Lower leg skin (tissue), 4 donors: ENCODE measurements around the gene ELN. TPM values are rescaled to one million over a fixed set of nuclear protein-coding genes. Genes with fewer than 3 reads are reported as not detected.

ENCODE experiments used
- DNase-seq, 2 donors: peaks; one replicate each; pipeline ENCODE4 v3.0.0-alpha.2; 2019; ENCODE audit warnings: low spot score in 2 of 2
- H3K4me3 ChIP-seq: fragments of 200-600 bp; sonication (generic); 2 replicates; pipeline ENCODE4 v1.5.1; 2017; ENCODE audit warnings: mild to moderate bottlenecking, low read depth; ENCODE audit not compliant: poor library complexity, severe bottlenecking
- CTCF ChIP-seq, 3 donors: fragments of 450-650 bp; IDR thresholded peaks; one replicate each; pipeline ENCODE4 v1.5.1; 2016; ENCODE audit warnings: antibody characterized with exemption in 3 of 3, mild to moderate bottlenecking in 3 of 3, moderate library complexity in 2 of 3
- POLR2A ChIP-seq, 2 donors: fragments of 450-650 bp; IDR thresholded peaks; one replicate each; pipeline ENCODE4 v1.6.1; 2016 to 2017; ENCODE audit warnings: antibody characterized with exemption in 2 of 2, mild to moderate bottlenecking in 1 of 2, moderate library complexity in 1 of 2
- WGBS, 2 donors: methylation state at CpG; one replicate each; pipeline ENCODE4 v1.1.5; 2018; 5-methylcytosine and 5-hydroxymethylcytosine counted together
- intact Hi-C: fragments of 100-400 bp; cut with DNase I; formaldehyde crosslinking; loops from one replicate; pipeline ENCODE4 v1.15.0; 2023; ENCODE audit warnings: low total_unique reads
- total RNA-seq, 4 donors: library from RNA; depleted of rRNA; stranded (reverse); fragments of >200 nt; gene quantifications; one replicate each; pipeline ENCODE4 v1.1.0, GENCODE V29; 2016

The ELN gene
- total RNA-seq, 4 donors from 2014 or later = 5.6 to 96.2 (median 32.4) TPM

- H3K4me3 ChIP-seq = no peak overlapping the region
- DNase-seq = no peak
- 77 to 86% methylated on average over 5 of the region's 5 CpGs for WGBS, 2 donors
- TF ChIP-seq POLR2A (IDR thresholded peaks at IDR 0.05) (no peak), CTCF (IDR thresholded peaks at IDR 0.05) (no peak)
- intact Hi-C loops = no loop called here
These were observed 19.9 kb downstream of the ELN start for GRCh38 chr7:74047804-74048380.

- no peak for DNase-seq
- WGBS, 2 donors = 98 to 100% methylated on average over 2 of the region's 2 CpGs
- intact Hi-C loops = no loop called here
- no peak overlapping the region for H3K4me3 ChIP-seq
- TF ChIP-seq POLR2A (IDR thresholded peaks at IDR 0.05) (no peak), CTCF (IDR thresholded peaks at IDR 0.05) (no peak)
These were observed 21.1 kb downstream of the ELN start for GRCh38 chr7:74048999-74049599.

- H3K4me3 ChIP-seq = no peak overlapping the region
- intact Hi-C loops = no loop called here
- WGBS, 2 donors = 85 to 88% methylated on average over 3 of the region's 3 CpGs
- DNase-seq = no peak
- TF ChIP-seq CTCF (IDR thresholded peaks at IDR 0.05) = no peak
- TF ChIP-seq POLR2A (IDR thresholded peaks at IDR 0.05) = no peak
These were observed 22.2 kb downstream of the ELN start for GRCh38 chr7:74049997-74050798.

GRCh38 chr7:74051193-74051592 lies 23.2 kb downstream of the ELN start:
- 38 to 73% methylated on average over 10 of the region's 10 CpGs for WGBS, 2 donors
- intact Hi-C loops = no loop called here
- TF ChIP-seq CTCF (IDR thresholded peaks at IDR 0.05) = no peak
- TF ChIP-seq POLR2A (IDR thresholded peaks at IDR 0.05) = no peak
- H3K4me3 ChIP-seq = no peak overlapping the region
- DNase-seq = no peak

- no peak overlapping the region for H3K4me3 ChIP-seq
- intact Hi-C loops = no loop called here
- 35 to 50% methylated on average over 14 to 16 of the region's 16 CpGs for WGBS, 2 donors
- no peak for DNase-seq
- no peak for TF ChIP-seq CTCF (IDR thresholded peaks at IDR 0.05)
- no peak for TF ChIP-seq POLR2A (IDR thresholded peaks at IDR 0.05)
These were observed 23.8 kb downstream of the ELN start for GRCh38 chr7:74051629-74052410.
